Suppressor macrophage treated with lipopolysaccharide for 1 hour (primary cell): ENCODE results near the gene ZNF367.

Experiments
- DNase-seq, 3 donors: peaks; one replicate each; pipeline ENCODE4 v3.0.0-alpha.2; 2020 to 2022

The ZNF367 gene

DNA sequence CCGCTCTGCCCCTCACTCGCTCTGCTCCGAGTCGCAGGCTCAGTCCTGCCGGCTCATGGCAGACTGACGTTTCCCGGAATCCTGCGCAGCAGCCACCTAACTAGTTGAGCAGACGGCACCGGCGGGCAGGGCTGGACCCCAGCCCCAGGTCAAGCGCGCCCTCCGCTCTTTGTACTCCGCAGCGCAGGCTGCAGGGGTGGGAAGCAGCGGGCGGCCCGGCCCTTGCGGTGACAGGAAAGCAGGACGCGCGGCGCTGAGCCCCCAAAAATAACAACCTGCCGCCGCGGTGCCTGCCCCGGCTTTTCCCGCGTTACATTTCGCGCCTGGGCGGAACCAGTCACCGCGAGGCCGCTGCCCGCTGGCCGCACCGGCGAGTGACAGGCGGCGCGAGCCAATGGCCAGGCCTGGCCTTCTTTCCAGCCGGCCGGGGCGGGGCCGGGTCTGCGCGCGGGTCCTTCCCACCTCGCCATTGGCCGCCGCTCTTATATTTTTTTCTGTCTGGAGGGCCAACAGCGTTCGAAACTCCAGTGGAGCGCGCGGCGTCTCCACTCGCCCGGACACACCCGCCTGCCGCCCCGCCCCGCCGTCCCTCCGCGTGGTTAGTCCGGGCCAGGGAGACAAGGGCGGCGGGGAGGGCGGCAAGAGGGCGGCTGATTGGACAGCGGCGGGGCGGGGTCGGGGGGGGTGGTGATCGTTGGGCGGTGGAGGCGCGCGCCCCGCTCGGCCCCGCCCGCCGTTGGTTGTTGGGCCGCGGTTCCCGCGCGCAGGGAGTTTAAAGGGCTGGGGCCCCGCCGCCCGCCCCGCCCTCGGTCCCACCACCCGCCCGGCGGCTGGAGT lies at the start of gene ZNF367:
TSS of gene ZNF367 (minus strand) at position 288 of the 837 bp plus-strand sequence. CDS start 338 bp downstream, outside the sequence.
- DNase-seq: peak; percentile 97 to 99 (median 98)

DNA sequence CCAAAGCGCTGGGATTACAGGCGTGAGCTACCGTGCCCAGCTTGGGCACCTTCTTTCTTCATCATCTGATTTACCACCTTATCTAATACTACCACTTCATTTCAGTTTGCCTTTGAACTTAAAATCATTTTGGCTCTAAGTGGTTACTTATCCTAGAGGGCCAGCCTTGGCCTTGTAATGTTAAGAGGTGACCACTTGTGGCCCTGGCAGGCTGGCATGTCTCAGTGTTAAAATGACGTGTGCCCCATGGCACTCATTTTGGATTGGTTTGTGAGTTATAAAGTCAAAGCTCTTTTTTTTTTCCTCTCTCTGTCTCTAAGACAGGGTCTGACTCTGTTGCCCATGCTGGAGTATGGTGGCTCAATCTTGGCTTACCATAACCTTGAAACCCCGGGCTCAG lies 49.6 kb upstream of the ZNF367 start:
- no peak for DNase-seq

DNA sequence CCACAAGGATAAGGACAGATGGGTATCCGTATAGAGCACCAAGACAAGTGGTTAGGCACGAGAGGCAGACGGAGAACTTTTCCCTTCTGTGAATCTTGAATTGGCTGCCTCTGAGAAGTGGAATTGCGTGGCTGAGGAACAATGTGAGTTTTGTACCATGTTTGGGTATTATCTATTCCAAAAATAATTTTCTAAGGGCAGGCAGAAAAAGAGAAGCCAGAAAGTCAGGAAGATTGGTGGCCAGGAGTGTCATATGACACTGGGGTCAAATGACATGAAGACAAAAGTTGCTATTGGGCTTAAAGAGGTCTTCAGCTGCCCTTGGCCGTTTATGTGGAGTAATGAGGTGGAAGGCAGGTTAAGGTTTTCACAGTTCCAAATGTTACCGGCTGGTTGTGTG lies 46.3 kb upstream of the ZNF367 start:
- DNase-seq: no peak

DNA sequence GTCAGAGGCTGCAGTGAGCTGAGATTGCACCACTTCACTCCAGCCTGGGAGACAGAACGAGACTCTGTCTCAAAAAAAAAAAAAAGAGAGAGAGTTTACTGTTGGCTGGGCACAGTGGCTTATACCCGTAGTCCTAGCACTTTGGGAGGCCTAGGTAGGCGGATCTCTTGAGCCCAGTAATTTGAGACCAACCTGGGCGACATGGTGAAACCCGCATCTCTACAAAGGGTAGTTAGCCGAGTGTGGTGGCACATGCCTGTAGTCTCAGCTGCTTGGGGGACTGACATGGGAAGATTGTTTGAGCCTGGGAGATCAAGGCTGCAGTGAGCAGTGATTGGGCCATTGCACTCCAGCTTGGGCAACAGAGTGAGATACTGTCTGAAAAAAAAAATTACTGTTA lies 44.4 kb upstream of the ZNF367 start:
- no peak for DNase-seq

DNA sequence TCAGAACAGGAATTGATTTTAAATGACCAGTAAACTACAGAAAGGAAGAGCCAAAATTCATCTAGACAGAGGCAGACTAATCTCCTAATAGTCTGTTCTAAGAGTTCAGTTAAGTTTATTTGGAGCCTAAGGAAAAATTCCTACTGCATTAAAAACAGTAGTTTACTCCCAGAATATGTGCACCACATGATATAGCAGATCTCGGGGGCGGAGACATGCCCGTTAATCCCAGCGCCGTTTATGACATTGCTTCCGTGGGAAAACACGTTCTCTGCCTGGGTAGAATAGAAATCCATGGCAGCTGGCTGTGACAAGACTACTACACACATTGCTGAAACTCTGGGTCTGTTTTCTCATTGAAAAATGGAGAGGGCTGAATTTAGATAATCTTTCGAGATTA lies 43.2 kb upstream of the ZNF367 start:
- DNase-seq: no peak

DNA sequence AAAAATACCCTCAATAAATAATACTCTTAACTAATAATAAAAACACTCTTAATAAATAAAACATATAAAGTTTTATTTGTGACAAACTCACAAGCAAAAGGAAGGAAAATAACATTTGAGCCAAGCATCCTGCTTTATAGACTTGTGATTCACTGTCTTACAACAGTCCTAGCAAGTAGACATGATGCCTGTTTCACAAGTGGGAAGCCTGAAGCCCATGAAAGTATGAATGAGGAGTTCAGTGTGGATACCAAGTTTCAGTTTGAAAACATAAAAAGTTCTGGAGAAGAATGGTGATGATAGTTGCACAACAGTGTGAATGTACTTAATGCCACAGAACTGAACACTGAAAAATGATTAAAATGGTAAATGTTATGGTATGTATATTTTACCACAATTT lies 42.7 kb upstream of the ZNF367 start:
- no peak for DNase-seq

DNA sequence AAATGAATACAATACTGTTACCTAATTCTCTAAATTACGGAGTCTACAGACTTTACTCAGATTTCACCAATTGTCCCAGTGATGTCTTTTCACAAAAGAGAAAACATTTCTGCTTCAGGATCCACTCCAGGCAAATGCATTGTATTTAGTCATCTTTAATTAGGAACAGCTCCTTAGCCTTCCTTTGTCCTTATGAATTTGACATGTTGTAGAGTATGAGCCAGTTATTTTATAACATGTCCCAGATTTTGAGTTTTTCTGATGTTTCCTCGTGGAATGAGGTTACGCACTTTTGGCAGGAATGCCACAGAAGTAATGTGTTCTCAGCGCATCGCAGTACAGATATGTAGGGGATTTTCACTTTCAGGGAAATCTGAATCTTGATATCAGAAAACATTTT lies 42.3 kb upstream of the ZNF367 start:
- DNase-seq: no peak

DNA sequence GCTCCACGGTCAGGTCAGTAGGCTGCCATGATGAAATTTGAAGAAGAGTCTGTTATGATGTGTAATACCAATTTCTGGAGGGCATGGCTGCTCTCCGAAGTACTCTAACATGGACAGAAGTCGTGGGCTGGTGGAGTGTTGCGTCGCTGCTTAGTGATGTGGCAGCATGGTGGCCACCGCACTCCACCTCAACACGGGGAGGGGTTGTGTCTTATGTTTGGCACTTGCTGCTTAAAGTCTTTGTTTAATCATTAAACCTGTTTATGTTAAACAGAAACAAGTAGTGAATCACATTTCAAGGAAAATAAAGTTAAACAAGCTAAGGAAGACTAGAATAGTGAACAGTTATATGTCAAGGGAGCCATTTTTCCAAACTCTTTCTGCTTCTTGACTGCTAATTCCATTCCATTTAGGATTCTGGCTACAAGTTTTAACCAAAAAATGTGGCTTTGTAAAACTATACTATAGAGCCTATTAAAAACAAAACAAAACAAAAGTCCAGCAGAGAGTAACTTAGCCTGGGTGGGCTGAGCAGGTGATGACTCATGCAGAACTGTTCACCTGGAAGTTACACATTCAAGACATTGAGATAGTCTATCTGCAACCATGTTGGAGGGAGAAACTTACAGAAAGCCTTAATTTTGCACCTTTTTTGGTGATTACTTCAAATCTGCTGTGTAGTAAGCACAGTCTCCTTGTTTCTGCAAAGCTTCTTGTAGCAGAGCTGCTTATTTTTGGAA lies 41.3 kb upstream of the ZNF367 start:
- no peak for DNase-seq

DNA sequence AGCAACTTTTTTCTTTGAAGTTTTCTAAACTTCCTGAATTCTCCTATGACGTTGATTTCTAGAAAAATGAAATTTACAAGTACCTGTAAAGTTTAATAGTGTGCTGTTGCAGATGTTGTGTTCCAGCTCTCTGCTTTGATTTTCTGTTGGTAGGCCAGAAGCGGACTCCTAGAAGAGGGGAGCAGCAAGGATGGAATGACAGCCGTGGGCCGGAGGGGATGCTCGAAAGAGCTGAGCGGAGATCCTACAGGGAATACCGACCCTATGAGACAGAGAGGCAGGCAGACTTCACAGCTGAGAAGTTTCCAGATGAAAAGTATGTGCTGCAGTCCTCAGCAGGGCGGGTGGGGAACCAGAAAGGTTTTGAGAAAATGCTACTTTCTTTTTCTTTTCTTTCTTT lies 40.1 kb upstream of the ZNF367 start:
- no peak for DNase-seq

DNA sequence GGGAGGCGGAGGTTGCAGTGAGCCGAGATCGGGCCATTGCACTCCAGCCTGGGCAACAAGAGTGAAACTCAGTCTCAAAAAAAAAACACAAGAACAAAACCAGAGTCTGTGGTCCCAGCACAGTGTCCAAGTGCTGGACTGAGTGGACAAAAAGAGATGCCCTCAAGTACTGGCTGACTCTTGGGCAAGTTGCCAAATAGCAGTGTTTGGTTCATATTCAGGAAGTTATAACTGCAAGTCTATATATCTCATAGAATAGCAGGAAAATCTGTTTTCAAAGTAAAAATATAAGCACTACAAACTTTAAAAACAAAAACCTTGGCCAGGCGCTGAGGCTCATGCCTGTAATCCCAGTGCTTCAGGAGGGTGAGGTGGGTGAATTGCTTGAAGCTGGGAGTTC lies 39.1 kb upstream of the ZNF367 start:
- peak in 1 of 3 donors; percentile 24 for DNase-seq

DNA sequence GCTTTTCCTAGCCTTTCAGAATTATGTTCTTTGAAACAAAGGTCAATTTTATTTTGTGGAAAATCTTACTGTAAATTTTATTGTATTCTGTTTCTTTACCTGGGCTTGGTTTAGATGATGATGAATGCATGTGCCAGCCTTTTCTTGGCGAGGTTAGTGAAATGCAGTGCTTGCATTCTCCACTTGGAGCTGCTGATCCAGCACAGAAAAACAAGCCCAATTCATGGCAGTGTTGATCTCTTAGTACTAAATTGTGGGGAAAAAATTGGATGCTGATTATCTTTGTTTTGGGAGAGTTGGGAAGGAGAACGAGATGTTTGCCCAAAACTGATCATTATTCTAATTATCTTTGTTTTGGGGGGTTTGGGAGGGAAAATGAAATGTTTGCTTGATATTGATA lies 35.5 kb upstream of the ZNF367 start:
- peak in 1 of 3 donors; percentile 11 for DNase-seq

DNA sequence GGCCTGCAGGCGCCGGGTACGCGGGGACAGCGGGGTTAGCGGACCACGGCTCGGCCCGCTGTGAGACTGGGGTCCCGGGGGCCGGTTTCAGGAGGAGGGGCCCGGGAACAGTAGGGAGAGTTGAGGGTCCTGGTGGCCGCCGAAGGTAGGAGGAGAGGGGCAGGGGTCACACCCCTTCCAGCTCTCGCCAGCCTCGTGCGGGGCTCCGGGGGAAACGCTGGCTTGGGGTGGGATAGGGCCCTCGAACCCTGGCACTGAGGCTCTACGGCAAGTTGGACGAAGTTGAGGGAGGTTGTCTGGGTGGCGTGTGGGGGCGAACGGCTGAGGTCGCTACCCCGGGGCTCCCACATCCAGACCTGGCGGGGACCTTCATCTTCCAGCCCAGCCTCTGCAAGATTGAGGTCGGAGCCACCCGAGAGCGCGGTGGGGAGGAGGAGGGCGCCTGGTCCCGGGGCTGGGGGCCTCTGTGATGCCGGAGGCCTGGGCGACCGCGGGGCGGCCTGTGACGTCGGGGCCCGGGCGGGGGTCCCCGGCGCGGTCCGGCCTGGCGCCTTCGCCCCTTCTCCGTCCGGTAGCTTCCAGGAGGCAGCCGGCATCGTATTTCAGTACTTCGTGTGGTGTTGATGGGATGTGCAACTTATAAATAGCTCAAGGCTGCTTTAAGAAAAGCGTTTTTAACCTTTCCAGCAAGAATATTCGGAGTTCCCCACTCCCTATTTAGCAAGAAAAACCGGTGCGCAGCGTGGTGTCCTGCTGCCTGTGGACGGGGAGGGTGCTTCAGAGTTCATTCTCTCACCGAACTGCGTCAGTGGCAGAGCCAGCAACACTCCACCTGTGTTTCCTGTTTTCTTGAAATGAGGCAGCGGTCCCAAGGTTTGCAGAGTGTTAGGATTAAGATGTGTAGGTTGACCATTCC lies 32.7 kb upstream of the ZNF367 start:
- peak; percentile 15 to 20 (median 19) for DNase-seq

DNA sequence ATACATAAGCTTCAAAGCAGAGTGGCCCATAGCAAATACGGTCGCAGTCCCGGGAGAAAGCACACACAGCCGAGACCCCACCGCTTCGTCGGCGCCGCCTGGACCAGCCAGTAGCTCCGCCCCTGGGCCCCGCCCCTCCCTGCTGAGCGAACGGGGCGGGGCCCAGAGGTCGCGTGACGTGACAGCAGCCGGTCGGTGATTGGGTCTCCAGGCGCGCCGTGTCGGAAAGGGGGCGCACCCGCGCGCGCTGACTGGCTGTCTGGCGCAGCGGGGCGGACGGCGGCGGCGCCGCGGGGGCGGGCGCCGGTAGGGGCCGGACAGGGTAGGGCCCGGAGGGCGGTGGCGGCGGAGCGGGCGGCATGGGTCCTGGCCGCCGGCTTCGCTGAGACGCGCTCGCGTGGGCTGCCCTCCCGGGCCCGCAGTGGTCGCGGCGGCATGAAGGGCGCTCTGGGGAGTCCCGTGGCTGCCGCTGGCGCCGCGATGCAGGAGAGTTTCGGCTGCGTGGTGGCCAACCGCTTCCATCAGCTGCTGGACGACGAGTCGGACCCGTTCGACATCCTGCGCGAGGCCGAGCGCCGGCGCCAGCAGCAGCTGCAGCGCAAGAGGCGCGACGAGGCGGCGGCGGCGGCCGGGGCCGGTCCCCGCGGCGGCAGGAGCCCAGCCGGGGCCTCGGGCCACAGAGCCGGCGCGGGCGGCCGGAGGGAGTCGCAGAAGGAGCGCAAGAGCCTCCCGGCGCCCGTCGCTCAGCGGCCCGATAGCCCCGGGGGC lies 31.9 kb upstream of the ZNF367 start, which contains the start of gene HABP4:
TSS of gene HABP4 (plus strand) at position 325 of the 768 bp plus-strand sequence. CDS start at position 436, 111 bp downstream.
- DNase-seq: peak; percentile 97 to 100 (median 99)

DNA sequence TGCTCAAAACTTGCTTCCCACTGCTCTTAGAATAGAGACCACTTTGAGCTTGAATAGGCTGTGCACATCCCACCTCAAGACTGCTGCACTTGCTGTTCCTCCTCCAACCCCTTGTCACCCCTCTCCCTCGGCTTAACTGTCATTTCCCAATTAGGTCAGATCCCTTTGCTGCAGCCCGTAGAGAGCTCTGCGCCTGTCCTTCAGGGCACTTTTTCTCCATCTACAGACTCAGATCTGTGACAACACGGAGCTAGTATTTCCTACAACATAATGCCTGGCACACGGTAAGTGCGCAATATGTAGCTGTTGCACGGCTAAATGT lies 31.3 kb upstream of the ZNF367 start:
- no peak for DNase-seq

DNA sequence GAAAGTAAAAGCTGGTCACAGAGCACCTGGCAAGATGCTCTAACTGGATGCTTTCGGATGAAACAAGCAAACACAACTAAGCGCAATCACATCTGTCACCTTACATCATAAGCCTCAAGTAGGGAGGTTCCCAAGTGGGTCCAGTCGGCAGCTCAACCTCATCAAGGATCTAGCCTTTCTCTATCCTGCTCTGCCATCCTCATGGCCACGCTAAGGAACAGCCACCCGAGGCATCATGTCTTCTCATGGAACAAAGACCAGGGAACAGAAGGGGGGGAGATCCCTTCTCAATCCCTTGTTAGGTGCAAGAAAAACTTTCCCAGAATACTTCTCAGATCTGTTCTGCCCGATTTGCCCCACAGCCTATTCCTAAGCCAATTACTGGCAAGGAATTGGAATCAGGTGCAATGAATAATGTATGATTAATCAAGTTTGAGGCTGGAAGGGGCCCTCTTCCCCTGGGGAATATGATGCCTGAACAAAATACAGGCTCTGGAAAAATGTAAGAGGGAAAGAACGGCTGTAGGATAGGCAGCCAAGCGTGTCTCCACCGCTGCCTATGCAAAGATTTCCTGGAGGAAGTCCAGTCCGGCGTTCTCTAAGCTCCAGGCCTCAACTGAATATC lies 30.5 kb upstream of the ZNF367 start:
- DNase-seq: no peak

DNA sequence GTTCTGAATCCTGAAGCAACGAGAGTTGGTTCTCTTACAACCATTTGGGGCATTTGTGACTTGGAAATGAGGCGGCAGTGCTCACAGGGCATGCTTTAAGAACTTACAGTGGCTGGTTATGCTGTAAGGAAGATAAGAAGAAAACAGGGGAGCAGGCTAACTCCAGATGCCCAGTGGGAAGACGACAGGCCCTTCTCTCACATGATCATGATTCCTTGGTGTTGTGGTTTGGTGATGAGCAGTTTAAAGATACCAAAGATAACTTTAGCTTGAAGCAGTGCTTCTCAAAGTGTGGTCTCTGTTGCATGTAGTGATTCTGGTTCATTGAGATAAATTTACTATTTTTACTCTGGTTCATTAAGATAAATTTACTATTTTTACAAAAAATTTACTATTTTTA lies 29.2 kb upstream of the ZNF367 start:
- no peak for DNase-seq

DNA sequence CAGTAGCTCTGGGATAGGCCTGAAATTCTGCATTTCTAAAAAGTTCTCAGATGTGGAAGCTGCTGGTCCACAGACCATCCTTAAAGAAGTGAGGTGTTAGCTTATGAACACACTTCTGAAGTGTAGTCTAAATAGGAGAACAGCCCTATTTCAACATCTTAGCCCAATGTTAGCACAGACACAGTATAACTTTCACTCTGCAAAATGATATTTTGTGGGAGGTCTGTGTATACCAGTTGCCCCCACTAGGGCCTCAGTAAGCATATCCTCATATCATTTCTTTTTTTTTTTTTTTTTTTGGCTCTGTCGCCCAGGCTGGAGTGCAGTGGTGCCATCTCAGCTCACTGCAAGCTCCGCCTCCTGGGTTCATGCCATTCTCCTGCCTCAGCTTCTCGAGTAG lies 24.3 kb upstream of the ZNF367 start:
- DNase-seq: peak; percentile 20 to 46 (median 29)

DNA sequence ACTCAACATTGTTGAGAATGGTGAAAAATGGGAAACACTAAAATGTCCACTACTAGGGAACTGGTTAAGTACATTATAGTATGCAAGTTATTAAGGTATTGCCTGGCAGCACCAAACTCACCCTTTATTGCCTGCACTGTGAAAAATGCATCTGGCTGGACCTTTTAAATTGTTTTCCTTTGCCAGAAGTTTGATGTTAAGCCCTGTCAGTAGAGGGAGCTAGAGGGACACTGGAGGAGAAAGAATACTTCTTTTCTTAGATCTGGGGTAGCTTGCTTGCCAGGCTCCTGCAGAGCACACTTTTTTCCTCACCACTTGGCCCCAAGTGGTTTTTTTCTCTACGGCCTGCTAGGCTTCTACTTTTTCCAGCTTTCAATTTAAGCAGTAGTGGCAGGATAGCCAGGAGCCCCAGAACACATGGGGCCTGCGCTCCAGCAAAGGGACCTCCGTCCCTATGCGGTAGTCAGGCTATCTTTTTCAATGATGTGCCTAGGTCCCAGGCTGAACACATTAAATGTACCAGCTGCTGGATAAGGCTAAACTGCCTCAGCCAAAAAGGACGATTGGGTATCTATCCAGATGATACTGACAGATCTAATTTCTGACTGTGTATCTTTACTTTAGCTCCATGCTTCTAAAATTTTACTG lies 23.8 kb upstream of the ZNF367 start:
- peak; percentile 80 to 82 (median 81) for DNase-seq

DNA sequence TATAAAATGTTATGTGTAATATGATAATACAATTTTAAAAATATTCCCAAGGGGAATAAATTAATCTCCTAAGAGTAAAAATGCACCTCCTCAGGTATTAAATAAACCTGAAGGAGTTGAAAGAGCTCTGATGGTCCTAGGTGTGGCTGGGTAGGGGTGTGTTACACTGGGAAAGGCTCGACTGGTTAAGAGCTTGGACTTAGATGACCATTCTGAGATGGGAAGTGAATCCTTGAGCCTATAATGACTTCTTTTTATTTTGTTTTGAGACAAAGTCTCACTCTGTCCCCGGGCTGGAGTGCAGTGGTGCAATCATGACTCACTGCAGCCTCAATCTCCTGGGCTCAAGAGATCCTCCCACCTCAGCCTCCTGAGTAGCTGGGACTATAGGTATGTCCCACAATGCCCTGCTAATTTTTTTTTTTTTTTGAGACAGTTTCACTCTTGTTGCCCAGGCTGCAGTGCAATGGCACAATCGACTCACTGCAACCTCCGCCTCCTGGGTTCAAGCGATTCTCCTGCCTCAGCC lies 22.6 kb upstream of the ZNF367 start:
- no peak for DNase-seq

DNA sequence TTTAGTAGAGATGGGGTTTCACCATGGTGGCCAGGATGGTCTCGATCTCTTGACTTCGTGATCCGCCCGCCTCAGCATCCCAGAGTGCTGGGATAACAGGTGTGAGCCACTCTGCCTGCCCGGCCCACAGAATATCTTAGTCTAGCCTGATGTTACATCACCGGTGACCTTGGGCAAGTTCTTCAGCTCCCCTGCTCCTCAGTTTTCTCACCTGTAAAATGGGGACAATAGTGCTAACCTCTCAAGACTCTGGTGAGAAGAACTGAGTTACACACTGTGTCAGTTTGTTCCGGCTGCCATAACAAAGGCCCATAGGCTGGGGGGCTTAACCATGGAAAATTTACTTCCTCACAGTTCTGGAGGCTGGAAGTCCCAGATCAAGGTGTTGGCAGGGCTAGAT lies 19.3 kb upstream of the ZNF367 start:
- DNase-seq: no peak
